HepG2 (cell line): ENCODE measurements around the gene ARHGAP12. TPM values are rescaled to one million over a fixed set of nuclear protein-coding genes. Genes with fewer than 3 reads are reported as not detected.

Experiments used
- FOSL2 ChIP-seq: sonication (generic); formaldehyde crosslinking; IDR thresholded peaks from 2 replicates; pipeline ENCODE4 v1.4.0; 2020; ENCODE audit warnings: missing genetic modification reagents
- FOXP1 ChIP-seq, 2 experiments: fragments of 450-650 bp in 1 of 2; IDR thresholded peaks; 2 replicates each; pipeline ENCODE4 v1.6.1; 2017 to 2018; ENCODE audit warnings: antibody characterized with exemption in 1 of 2
- HNF4G ChIP-seq, 2 experiments: sonication (generic) in 1 of 2; formaldehyde crosslinking in 1 of 2; IDR thresholded peaks; 2 replicates each; pipeline versions ENCODE4 v1.4.0 to v1.6.1; 2011 to 2020; ENCODE audit warnings: borderline replicate concordance in 2 of 2, low read depth in 2 of 2, mild to moderate bottlenecking in 2 of 2, low read length in 1 of 2, missing genetic modification reagents in 1 of 2, moderate library complexity in 1 of 2
- KLF16 ChIP-seq, 2 experiments: sonication (generic) in 1 of 2; formaldehyde crosslinking in 1 of 2; IDR thresholded peaks; 2 replicates each; pipeline versions ENCODE4 v1.6.1 to v1.8.0; 2016 to 2023; ENCODE audit warnings: missing genetic modification reagents in 2 of 2, missing compliant biosample characterization in 1 of 2
- MAZ ChIP-seq, 2 experiments: sonication (generic) in 1 of 2; formaldehyde crosslinking in 1 of 2; IDR thresholded peaks; 2 replicates each; pipeline versions ENCODE4 v1.5.0 to v1.6.1; 2012 to 2020; ENCODE audit warnings: low read depth in 2 of 2, mild to moderate bottlenecking in 2 of 2, borderline replicate concordance in 1 of 2, improper control_type of control experiment in 1 of 2, low read length in 1 of 2, missing genetic modification reagents in 1 of 2, moderate library complexity in 1 of 2
- MTA3 ChIP-seq: sonication (generic); formaldehyde crosslinking; IDR thresholded peaks from 2 replicates; pipeline ENCODE4 v1.4.0; 2020; ENCODE audit warnings: missing genetic modification reagents
- SAP130 ChIP-seq: IDR thresholded peaks from 2 replicates; pipeline ENCODE4 v1.6.1; 2016; ENCODE audit warnings: low read depth
- SOX6 ChIP-seq, 2 experiments: fragments of 450-650 bp in 1 of 2; sonication (generic) in 1 of 2; formaldehyde crosslinking in 1 of 2; IDR thresholded peaks; 2 replicates each; pipeline versions ENCODE4 v1.4.0 to v1.6.1; 2017 to 2020; ENCODE audit warnings: antibody characterized with exemption in 1 of 2, mild to moderate bottlenecking in 1 of 2, missing genetic modification reagents in 1 of 2
- SUZ12 ChIP-seq: fragments of 150-350 bp; IDR thresholded peaks from 2 replicates; pipeline ENCODE4 v1.6.1; 2014; ENCODE audit warnings: low read depth, low read length
- ZNF224 ChIP-seq: sonication (generic); formaldehyde crosslinking; IDR thresholded peaks from 2 replicates; pipeline ENCODE4 v1.5.0; 2020; ENCODE audit warnings: mild to moderate bottlenecking, missing genetic modification reagents
- ZNF616 ChIP-seq: sonication (generic); formaldehyde crosslinking; IDR thresholded peaks from 2 replicates; pipeline ENCODE4 v1.5.0; 2020; ENCODE audit warnings: low read depth, mild to moderate bottlenecking, missing genetic modification reagents
- polyA plus RNA-seq, 8 experiments: library from polyadenylated mRNA; depleted of rRNA in 3 of 8; stranded (reverse) in 7 of 8; unstranded in 1 of 8; fragments of >200 nt; fragmentation: Illumina TruSeq in 4 of 8; extraction: Trizol in 4 of 8; gene quantifications; 2 replicates each; pipeline versions ENCODE4 v1.2.1 to v1.2.3, GENCODE V29; 2011 to 2016; ENCODE audit warnings: low read depth in 4 of 8, missing spikeins in 1 of 8, mixed read lengths in 1 of 8; ENCODE audit not compliant: insufficient read depth in 1 of 8
- total RNA-seq, 5 experiments: library from RNA; depleted of rRNA; stranded (reverse); fragments of >200 nt; fragmentation: Illumina TruSeq; extraction: Trizol; gene quantifications; 2 replicates each; pipeline ENCODE4 v1.2.3, GENCODE V29; 2016; ENCODE audit warnings: low read depth in 1 of 5
- TF ChIP-seq, protein P1 (sequence below): sonication (generic); formaldehyde crosslinking; IDR thresholded peaks from 2 replicates; pipeline ENCODE4 v1.4.0; 2020; ENCODE audit warnings: missing genetic modification reagents
- TF ChIP-seq, protein P2 (sequence below): IDR thresholded peaks from 2 replicates; pipeline ENCODE4 v1.6.1; 2016
- TF ChIP-seq, protein P3 (sequence below): sonication (generic); formaldehyde crosslinking; IDR thresholded peaks from 2 replicates; pipeline ENCODE4 v1.5.0; 2020; ENCODE audit warnings: mild to moderate bottlenecking, low read depth, missing genetic modification reagents, borderline replicate concordance
- TF ChIP-seq, protein P4 (sequence below): sonication (generic); formaldehyde crosslinking; IDR thresholded peaks from 2 replicates; pipeline ENCODE4 v1.4.0; 2020; ENCODE audit warnings: missing genetic modification reagents
- TF ChIP-seq, protein P5 (sequence below): IDR thresholded peaks from 2 replicates; pipeline ENCODE4 v1.6.1; 2016; ENCODE audit warnings: low read depth

ARHGAP12 gene
- total and polyA plus RNA-seq, 2 of the 13 experiments (the other 11 are each of a cell fraction or from before 2014, with no cell fraction given): 25.0 to 54.6 TPM

GRCh38 chr10:31759124-31759798 is 169.4 kb downstream of the ARHGAP12 start (continued):
- TF ChIP-seq, protein P1, sequence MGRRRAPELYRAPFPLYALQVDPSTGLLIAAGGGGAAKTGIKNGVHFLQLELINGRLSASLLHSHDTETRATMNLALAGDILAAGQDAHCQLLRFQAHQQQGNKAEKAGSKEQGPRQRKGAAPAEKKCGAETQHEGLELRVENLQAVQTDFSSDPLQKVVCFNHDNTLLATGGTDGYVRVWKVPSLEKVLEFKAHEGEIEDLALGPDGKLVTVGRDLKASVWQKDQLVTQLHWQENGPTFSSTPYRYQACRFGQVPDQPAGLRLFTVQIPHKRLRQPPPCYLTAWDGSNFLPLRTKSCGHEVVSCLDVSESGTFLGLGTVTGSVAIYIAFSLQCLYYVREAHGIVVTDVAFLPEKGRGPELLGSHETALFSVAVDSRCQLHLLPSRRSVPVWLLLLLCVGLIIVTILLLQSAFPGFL (CRISPR knock-in tag): no peak
- TF ChIP-seq SAP130 (CRISPR knock-in tag): peak; percentile 32; the same call in 1 of the 2 replicates
- peak; percentile 52; the same call in 1 of the 2 replicates for TF ChIP-seq HNF4G (IDR thresholded peaks at IDR 0.05; ENCODE audit: borderline replicate concordance, low read depth, low read length)
- TF ChIP-seq HNF4G (CRISPR knock-in tag; IDR thresholded peaks at IDR 0.05; ENCODE audit: borderline replicate concordance, low read depth): peak; percentile 61; the same call in 1 of the 2 replicates
- no peak for TF ChIP-seq ZNF224 (CRISPR knock-in tag)
- no peak for TF ChIP-seq SUZ12
- TF ChIP-seq MTA3 (CRISPR knock-in tag): no peak
- TF ChIP-seq KLF16 (CRISPR knock-in tag; IDR thresholded peaks at IDR 0.05): peak in 1 of 2 experiments; percentile 48; a peak in 1 of 4 replicates
- TF ChIP-seq, protein P2, sequence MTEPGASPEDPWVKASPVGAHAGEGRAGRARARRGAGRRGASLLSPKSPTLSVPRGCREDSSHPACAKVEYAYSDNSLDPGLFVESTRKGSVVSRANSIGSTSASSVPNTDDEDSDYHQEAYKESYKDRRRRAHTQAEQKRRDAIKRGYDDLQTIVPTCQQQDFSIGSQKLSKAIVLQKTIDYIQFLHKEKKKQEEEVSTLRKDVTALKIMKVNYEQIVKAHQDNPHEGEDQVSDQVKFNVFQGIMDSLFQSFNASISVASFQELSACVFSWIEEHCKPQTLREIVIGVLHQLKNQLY (CRISPR knock-in tag): peak; percentile 84
- peak; percentile 70 for TF ChIP-seq FOSL2 (CRISPR knock-in tag)
- no peak for TF ChIP-seq FOXP1 (IDR thresholded peaks at IDR 0.05)
- TF ChIP-seq FOXP1 (CRISPR knock-in tag; IDR thresholded peaks at IDR 0.05): no peak
- TF ChIP-seq, protein P3, sequence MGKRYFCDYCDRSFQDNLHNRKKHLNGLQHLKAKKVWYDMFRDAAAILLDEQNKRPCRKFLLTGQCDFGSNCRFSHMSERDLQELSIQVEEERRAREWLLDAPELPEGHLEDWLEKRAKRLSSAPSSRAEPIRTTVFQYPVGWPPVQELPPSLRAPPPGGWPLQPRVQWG (CRISPR knock-in tag): no peak
- no peak for TF ChIP-seq SOX6 (IDR thresholded peaks at IDR 0.05)
- TF ChIP-seq SOX6 (CRISPR knock-in tag; IDR thresholded peaks at IDR 0.05): peak; percentile 34; the same call in 1 of the 2 replicates
- TF ChIP-seq, protein P4, sequence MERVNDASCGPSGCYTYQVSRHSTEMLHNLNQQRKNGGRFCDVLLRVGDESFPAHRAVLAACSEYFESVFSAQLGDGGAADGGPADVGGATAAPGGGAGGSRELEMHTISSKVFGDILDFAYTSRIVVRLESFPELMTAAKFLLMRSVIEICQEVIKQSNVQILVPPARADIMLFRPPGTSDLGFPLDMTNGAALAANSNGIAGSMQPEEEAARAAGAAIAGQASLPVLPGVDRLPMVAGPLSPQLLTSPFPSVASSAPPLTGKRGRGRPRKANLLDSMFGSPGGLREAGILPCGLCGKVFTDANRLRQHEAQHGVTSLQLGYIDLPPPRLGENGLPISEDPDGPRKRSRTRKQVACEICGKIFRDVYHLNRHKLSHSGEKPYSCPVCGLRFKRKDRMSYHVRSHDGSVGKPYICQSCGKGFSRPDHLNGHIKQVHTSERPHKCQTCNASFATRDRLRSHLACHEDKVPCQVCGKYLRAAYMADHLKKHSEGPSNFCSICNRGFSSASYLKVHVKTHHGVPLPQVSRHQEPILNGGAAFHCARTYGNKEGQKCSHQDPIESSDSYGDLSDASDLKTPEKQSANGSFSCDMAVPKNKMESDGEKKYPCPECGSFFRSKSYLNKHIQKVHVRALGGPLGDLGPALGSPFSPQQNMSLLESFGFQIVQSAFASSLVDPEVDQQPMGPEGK: peak; percentile 23; the same call in 1 of the 2 replicates
- 0 out of 2 replicates have a peak, but pooled peaks have one; percentile 18 for TF ChIP-seq MAZ (IDR thresholded peaks at IDR 0.05; ENCODE audit: borderline replicate concordance, low read depth, low read length)
- TF ChIP-seq MAZ (CRISPR knock-in tag; IDR thresholded peaks at IDR 0.05; ENCODE audit: low read depth): no peak
- TF ChIP-seq ZNF616 (CRISPR knock-in tag): no peak
- TF ChIP-seq, protein P5, sequence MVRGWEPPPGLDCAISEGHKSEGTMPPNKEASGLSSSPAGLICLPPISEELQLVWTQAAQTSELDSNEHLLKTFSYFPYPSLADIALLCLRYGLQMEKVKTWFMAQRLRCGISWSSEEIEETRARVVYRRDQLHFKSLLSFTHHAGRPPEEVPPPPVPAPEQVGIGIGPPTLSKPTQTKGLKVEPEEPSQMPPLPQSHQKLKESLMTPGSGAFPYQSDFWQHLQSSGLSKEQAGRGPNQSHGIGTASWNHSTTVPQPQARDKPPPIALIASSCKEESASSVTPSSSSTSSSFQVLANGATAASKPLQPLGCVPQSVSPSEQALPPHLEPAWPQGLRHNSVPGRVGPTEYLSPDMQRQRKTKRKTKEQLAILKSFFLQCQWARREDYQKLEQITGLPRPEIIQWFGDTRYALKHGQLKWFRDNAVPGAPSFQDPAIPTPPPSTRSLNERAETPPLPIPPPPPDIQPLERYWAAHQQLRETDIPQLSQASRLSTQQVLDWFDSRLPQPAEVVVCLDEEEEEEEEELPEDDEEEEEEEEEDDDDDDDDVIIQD: peak; percentile 71; the same call in 1 of the 2 replicates
